HG02642 (cell line): ENCODE results near the gene DVL2.

Source experiments
- ATAC-seq: cut with Tn5 transposase; IDR thresholded peaks from one replicate; pipeline ENCODE4 v1.9.1; 2021; ENCODE audit warnings: mild to moderate bottlenecking; ENCODE audit not compliant: unreplicated experiment, poor library complexity

Gene DVL2

DNA sequence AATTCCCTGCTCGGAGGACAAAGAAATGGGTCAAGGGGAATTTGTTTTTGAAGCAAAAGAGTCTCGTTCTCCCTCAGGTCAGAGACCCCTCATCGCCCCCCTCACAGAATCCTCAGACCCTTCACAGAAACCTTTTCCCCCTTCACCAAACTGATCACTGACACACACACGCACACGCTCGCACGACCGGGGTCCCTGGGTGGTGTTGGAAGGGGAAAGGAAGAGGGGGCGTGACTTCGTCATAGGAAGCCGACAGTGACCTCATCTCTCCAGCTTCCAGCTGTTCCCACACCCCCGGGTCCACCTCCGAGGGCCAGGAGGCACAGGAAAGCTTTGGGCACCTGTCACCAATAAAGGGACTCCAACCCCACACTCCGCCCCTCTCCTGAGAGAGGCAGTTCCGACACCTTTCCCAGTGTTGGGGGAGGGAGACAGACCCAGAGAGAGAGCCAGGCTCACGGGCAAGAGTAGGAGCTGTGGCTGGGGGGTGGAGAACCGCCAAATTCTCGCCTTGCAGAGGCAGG is 56.3 kb downstream of the DVL2 start:
- ATAC-seq, result no peak

DNA sequence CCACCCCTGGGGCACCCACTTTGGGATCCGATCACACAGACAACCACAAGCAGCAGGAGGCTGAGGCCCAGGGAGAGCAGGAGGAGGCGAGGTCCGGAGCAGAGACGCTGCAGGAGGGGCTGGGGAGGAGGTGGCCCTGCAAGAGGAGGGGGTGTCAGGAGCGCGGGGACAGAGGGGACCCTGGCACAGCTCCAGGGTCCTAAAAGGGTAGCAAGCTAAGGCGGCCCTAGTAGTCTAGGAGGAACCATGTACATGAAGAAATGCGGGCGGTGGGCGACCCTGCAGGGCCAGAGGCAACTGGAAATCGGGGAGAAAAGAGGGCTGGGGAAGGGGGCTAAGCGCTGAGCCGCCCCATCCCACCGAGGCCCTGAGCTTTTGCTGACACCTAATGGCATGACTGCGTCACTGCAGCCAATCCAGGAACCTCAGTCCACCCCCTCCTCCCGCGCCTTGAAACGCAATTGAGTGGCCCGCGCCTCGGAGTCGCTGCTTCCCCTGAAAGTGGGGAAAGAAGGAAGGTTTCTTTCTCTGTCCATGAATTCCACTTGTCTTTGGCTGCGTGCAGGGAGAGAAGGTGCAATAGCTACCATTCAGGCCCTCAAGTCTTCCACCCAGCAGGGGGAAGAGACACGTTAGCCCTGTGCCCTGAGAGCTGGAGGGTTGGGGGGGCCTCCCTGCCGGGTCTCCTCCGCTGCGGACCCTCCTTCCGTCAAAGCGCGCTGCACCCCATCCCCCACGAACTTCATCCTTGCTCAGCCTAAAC is 56.9 kb downstream of the DVL2 start:
- no peak for ATAC-seq

DNA sequence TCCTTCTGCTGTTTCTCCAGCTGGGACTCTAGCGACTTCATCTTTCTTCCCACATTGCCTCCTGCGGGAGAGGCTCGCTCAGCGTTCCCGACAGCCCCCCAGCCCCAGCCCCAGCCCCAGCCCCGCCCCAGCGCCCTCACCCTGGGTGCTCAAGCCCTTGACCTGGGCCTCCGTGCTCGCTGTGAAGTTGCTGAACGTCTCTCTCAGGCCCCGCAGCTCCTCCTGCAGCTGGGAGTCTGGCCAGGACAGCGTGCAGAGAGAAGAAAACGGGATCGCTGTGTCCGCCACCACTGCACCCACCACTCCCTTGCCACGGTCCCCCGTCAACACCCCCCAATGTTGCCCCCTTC is 57.5 kb downstream of the DVL2 start:
- no peak for ATAC-seq

DNA sequence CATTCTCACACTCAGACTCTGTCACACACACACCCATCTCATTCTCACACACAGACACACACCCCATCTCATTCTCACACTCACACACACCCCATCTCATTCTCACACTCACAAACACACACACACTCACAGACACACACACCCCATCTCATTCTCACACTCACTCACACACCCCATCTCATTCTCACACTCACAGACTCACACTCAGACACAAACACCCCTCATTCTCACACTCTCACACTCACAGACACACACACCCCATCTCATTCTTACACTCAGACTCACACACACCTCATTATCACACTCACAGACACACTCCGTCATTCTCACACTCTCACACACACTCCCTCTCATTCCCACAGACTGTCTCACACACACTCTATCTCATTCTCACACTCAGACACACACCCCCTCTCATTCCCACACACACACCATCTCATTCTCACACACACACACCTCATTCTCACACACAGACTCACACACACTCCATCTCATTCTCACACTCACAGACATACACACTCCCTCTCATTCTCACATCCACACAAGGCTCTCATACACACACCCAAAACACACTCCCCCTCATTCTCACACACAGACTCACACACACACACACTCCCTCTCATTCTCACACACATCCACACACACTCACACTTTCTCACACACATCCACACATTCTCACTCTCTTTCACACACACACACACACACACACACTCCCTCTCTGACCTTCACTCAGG is 58.0 kb downstream of the DVL2 start:
- no peak for ATAC-seq
